GM21526 (cell line): ENCODE results near the gene LRRIQ1.
"Not testable (repeated sequence)": the region's sequence is repeated elsewhere in the genome, so short reads cannot be mapped to it uniquely, and the experiment has no call there.

Experiments
- ATAC-seq: cut with Tn5 transposase; IDR thresholded peaks from one replicate; pipeline ENCODE4 v1.9.1; 2021; ENCODE audit warnings: moderate library complexity; ENCODE audit not compliant: unreplicated experiment, low FRiP score

The LRRIQ1 gene

GRCh38 chr12:85036234-85036707 is at the start of gene LRRIQ1, which contains the start of gene TSPAN19:
Gene LRRIQ1, plus strand, starts transcription at chr12:85036351. Its CDS starts 1,826 bp downstream, at chr12:85038177.
Gene TSPAN19, minus strand, starts transcription at chr12:85036277. Its CDS starts 6,331 bp downstream, at chr12:85029946.
- peak; percentile 99 for ATAC-seq

GRCh38 chr12:84986586-84986985 is 49.6 kb upstream of the LRRIQ1 start:
- no peak for ATAC-seq

- no peak for ATAC-seq
Measured at GRCh38 chr12:84994426-84994825, 41.7 kb upstream of the LRRIQ1 start.

- no peak for ATAC-seq
Measured at GRCh38 chr12:84995641-84996040, 40.5 kb upstream of the LRRIQ1 start.

GRCh38 chr12:84996759-84997158 is 39.4 kb upstream of the LRRIQ1 start:
- no peak for ATAC-seq

GRCh38 chr12:84998341-84998740 is 37.8 kb upstream of the LRRIQ1 start:
- ATAC-seq = no peak

- no peak for ATAC-seq
Measured at GRCh38 chr12:85000729-85001128, 35.4 kb upstream of the LRRIQ1 start.

GRCh38 chr12:85002778-85003296 is 33.3 kb upstream of the LRRIQ1 start:
- ATAC-seq = no peak

GRCh38 chr12:85004204-85004603 is 31.9 kb upstream of the LRRIQ1 start:
- ATAC-seq = no peak

GRCh38 chr12:85005047-85005446 is 31.1 kb upstream of the LRRIQ1 start:
- ATAC-seq = not testable (repeated sequence)

- ATAC-seq = no peak
Measured at GRCh38 chr12:85005615-85006014, 30.5 kb upstream of the LRRIQ1 start.

- ATAC-seq = no peak
Measured at GRCh38 chr12:85006206-85006605, 29.9 kb upstream of the LRRIQ1 start.

GRCh38 chr12:85007836-85008235 is 28.3 kb upstream of the LRRIQ1 start:
- no peak for ATAC-seq

- no peak for ATAC-seq
Measured at GRCh38 chr12:85016413-85016812, 19.7 kb upstream of the LRRIQ1 start.

- ATAC-seq = no peak
Measured at GRCh38 chr12:85017133-85017532, 19.0 kb upstream of the LRRIQ1 start.

GRCh38 chr12:85017618-85018017 is 18.5 kb upstream of the LRRIQ1 start:
- no peak for ATAC-seq

GRCh38 chr12:85018098-85018497 is 18.1 kb upstream of the LRRIQ1 start:
- ATAC-seq = no peak

- ATAC-seq = no peak
Measured at GRCh38 chr12:85029456-85029855, 6.7 kb upstream of the LRRIQ1 start.

- no peak for ATAC-seq
Measured at GRCh38 chr12:85036733-85037132, 582 bp downstream of the LRRIQ1 start.

- ATAC-seq = no peak
Measured at GRCh38 chr12:85041395-85041794, 5.2 kb downstream of the LRRIQ1 start.

GRCh38 chr12:85043829-85044228 is 7.7 kb downstream of the LRRIQ1 start:
- no peak for ATAC-seq

GRCh38 chr12:85057370-85057963 is 21.3 kb downstream of the LRRIQ1 start:
- ATAC-seq = peak; percentile 89
